Hepatocyte (in vitro differentiated cells): ENCODE measurements around the gene FRZB.

Experiments used
- EZH2 ChIP-seq: fragments of 200-600 bp; sonication (generic); IDR thresholded peaks from 2 replicates; pipeline ENCODE4 v1.6.1; 2016; ENCODE audit warnings: antibody characterized with exemption, mild to moderate bottlenecking, borderline replicate concordance
- EZH2phosphoT487 ChIP-seq: fragments of 200-600 bp; sonication (generic); IDR thresholded peaks from one replicate; pipeline ENCODE4 v1.6.1; 2018; ENCODE audit warnings: antibody characterized with exemption, mild to moderate bottlenecking, low read depth, moderate library complexity; ENCODE audit not compliant: unreplicated experiment, severe bottlenecking
- TF ChIP-seq, protein P1 (sequence below): fragments of 200-600 bp; sonication (generic); IDR thresholded peaks from 2 replicates; pipeline ENCODE4 v1.5.1; 2016; ENCODE audit warnings: antibody characterized with exemption, mild to moderate bottlenecking; ENCODE audit not compliant: poor library complexity

DNA sequence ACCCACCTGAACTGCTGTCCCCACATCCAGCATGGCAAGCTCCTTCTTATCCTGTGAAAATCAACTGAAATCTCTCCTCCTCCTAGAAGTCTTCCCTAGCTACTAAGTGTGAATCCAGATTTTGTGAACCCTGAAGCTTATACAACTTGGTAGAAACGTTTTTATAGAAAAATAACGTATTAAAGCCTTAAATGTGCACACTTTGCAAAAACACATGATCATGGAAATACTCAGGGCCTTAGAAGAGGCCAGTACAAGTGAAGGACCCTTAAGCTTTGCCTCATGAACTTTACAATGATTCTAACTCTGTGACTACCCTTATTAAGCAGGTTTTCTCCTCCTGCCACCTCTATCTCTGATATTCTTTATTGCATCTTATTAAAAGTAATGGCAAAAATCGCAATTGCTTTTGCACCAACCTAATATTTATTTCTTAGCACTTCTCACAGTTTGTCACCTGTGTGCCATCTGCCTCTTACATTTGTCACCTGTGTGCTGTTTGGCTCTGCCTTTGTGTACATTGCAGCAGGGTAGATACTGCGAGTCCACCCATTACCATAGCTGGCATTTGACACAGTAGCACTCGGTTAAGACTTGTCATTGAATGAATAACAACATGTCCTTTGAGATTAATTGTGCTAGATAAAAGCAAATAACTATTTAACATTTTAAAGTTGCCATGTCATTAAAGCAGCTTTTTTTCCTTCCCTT lies 42.2 kb downstream of the FRZB start:
- TF ChIP-seq, protein P1, sequence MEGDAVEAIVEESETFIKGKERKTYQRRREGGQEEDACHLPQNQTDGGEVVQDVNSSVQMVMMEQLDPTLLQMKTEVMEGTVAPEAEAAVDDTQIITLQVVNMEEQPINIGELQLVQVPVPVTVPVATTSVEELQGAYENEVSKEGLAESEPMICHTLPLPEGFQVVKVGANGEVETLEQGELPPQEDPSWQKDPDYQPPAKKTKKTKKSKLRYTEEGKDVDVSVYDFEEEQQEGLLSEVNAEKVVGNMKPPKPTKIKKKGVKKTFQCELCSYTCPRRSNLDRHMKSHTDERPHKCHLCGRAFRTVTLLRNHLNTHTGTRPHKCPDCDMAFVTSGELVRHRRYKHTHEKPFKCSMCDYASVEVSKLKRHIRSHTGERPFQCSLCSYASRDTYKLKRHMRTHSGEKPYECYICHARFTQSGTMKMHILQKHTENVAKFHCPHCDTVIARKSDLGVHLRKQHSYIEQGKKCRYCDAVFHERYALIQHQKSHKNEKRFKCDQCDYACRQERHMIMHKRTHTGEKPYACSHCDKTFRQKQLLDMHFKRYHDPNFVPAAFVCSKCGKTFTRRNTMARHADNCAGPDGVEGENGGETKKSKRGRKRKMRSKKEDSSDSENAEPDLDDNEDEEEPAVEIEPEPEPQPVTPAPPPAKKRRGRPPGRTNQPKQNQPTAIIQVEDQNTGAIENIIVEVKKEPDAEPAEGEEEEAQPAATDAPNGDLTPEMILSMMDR, result no peak
- TF ChIP-seq EZH2, result no peak
- no peak for TF ChIP-seq EZH2phosphoT487
